H1 (cell line): ENCODE results near the gene CIBAR2. TPM values are rescaled to one million over a fixed set of nuclear protein-coding genes. Genes with fewer than 3 reads are reported as not detected.

Experiments
- NANOG ChIP-seq: IDR thresholded peaks from 2 replicates; pipeline ENCODE4 v1.6.1; 2011; ENCODE audit warnings: low read length, low read depth, mild to moderate bottlenecking, inconsistent platforms; ENCODE audit not compliant: insufficient read depth, poor library complexity, severe bottlenecking
- POU5F1 ChIP-seq: IDR thresholded peaks from 2 replicates; pipeline ENCODE4 v1.6.1; 2011; ENCODE audit warnings: low read depth, mild to moderate bottlenecking, low read length, moderate library complexity
- SUZ12 ChIP-seq: fragments of 200-600 bp; sonication (generic); IDR thresholded peaks from 2 replicates; pipeline ENCODE4 v1.6.1; 2012; ENCODE audit warnings: mild to moderate bottlenecking, inconsistent platforms, low read length, moderate library complexity, mixed read lengths
- polyA plus RNA-seq, 7 experiments: library from polyadenylated mRNA; depleted of rRNA in 3 of 7; stranded (reverse) in 5 of 7; unstranded in 2 of 7; fragments of >200 nt in 5 of 7; fragments of 200-250 nt in 2 of 7; gene quantifications; 1 replicate in 5 of 7; 2 replicates in 1 of 7; 4 replicates in 1 of 7; pipeline versions ENCODE4 v1.2.1 to v1.2.3, GENCODE V29; 2011 to 2013; ENCODE audit warnings: missing spikeins in 2 of 7, mixed read lengths in 2 of 7
- total RNA-seq: library from RNA; stranded (reverse); fragmentation: NEBNext Ultra II Directional; extraction: Animal tissue kit (Norgen Biotek cat#: 25700); gene quantifications from 2 replicates; pipeline ENCODE4 v1.2.1, GENCODE V29; 2021
- TF ChIP-seq, protein P1 (sequence below): fragments of 300-600 bp; sonication (generic); IDR thresholded peaks from 2 replicates; pipeline ENCODE4 v1.7.1; 2012; ENCODE audit warnings: low read length, moderate library complexity, mild to moderate bottlenecking, inconsistent platforms; ENCODE audit not compliant: insufficient replicate concordance

The CIBAR2 gene
- total and polyA plus RNA-seq, 2 of the 8 experiments (the other 6 are each of a cell fraction or from before 2014, with no cell fraction given): 0.18 TPM; not detected in 1

DNA sequence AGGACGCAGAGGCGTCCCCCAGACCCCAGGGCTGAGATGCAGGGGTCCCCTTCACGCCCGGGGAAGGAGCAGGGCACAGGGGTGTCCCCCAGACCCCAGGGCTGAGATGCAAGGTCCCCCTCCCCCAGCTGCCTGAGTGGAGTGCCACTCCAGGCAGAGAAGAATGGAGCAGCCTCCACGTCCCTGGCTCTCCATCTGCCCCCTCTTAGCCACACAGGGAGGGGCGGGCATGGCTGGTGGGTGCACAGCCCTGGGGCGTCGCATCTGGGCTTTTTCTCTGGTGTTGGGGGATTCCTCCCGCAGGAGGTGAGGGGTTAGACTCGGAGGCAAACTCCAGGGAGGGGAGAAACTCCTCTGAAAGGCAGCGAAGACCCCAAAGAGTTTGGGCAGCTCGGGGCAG lies 17.5 kb downstream of the CIBAR2 start (continued):
- TF ChIP-seq, protein P1, sequence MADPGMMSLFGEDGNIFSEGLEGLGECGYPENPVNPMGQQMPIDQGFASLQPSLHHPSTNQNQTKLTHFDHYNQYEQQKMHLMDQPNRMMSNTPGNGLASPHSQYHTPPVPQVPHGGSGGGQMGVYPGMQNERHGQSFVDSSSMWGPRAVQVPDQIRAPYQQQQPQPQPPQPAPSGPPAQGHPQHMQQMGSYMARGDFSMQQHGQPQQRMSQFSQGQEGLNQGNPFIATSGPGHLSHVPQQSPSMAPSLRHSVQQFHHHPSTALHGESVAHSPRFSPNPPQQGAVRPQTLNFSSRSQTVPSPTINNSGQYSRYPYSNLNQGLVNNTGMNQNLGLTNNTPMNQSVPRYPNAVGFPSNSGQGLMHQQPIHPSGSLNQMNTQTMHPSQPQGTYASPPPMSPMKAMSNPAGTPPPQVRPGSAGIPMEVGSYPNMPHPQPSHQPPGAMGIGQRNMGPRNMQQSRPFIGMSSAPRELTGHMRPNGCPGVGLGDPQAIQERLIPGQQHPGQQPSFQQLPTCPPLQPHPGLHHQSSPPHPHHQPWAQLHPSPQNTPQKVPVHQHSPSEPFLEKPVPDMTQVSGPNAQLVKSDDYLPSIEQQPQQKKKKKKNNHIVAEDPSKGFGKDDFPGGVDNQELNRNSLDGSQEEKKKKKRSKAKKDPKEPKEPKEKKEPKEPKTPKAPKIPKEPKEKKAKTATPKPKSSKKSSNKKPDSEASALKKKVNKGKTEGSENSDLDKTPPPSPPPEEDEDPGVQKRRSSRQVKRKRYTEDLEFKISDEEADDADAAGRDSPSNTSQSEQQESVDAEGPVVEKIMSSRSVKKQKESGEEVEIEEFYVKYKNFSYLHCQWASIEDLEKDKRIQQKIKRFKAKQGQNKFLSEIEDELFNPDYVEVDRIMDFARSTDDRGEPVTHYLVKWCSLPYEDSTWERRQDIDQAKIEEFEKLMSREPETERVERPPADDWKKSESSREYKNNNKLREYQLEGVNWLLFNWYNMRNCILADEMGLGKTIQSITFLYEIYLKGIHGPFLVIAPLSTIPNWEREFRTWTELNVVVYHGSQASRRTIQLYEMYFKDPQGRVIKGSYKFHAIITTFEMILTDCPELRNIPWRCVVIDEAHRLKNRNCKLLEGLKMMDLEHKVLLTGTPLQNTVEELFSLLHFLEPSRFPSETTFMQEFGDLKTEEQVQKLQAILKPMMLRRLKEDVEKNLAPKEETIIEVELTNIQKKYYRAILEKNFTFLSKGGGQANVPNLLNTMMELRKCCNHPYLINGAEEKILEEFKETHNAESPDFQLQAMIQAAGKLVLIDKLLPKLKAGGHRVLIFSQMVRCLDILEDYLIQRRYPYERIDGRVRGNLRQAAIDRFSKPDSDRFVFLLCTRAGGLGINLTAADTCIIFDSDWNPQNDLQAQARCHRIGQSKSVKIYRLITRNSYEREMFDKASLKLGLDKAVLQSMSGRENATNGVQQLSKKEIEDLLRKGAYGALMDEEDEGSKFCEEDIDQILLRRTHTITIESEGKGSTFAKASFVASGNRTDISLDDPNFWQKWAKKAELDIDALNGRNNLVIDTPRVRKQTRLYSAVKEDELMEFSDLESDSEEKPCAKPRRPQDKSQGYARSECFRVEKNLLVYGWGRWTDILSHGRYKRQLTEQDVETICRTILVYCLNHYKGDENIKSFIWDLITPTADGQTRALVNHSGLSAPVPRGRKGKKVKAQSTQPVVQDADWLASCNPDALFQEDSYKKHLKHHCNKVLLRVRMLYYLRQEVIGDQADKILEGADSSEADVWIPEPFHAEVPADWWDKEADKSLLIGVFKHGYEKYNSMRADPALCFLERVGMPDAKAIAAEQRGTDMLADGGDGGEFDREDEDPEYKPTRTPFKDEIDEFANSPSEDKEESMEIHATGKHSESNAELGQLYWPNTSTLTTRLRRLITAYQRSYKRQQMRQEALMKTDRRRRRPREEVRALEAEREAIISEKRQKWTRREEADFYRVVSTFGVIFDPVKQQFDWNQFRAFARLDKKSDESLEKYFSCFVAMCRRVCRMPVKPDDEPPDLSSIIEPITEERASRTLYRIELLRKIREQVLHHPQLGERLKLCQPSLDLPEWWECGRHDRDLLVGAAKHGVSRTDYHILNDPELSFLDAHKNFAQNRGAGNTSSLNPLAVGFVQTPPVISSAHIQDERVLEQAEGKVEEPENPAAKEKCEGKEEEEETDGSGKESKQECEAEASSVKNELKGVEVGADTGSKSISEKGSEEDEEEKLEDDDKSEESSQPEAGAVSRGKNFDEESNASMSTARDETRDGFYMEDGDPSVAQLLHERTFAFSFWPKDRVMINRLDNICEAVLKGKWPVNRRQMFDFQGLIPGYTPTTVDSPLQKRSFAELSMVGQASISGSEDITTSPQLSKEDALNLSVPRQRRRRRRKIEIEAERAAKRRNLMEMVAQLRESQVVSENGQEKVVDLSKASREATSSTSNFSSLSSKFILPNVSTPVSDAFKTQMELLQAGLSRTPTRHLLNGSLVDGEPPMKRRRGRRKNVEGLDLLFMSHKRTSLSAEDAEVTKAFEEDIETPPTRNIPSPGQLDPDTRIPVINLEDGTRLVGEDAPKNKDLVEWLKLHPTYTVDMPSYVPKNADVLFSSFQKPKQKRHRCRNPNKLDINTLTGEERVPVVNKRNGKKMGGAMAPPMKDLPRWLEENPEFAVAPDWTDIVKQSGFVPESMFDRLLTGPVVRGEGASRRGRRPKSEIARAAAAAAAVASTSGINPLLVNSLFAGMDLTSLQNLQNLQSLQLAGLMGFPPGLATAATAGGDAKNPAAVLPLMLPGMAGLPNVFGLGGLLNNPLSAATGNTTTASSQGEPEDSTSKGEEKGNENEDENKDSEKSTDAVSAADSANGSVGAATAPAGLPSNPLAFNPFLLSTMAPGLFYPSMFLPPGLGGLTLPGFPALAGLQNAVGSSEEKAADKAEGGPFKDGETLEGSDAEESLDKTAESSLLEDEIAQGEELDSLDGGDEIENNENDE: no peak
- no peak for TF ChIP-seq POU5F1
- no peak for TF ChIP-seq NANOG
- TF ChIP-seq SUZ12: no peak
